HepG2 (cell line): ENCODE measurements around the gene RPL41. TPM values are rescaled to one million over a fixed set of nuclear protein-coding genes. Genes with fewer than 3 reads are reported as not detected.

Experiments
- ATF7 ChIP-seq, 2 experiments: fragments of 450-650 bp in 1 of 2; sonication (generic) in 1 of 2; formaldehyde crosslinking in 1 of 2; IDR thresholded peaks; 2 replicates each; pipeline versions ENCODE4 v1.4.0 to v1.6.1; 2016 to 2020; ENCODE audit warnings: antibody characterized with exemption in 1 of 2, mild to moderate bottlenecking in 1 of 2, missing genetic modification reagents in 1 of 2
- BCL6 ChIP-seq: IDR thresholded peaks from 2 replicates; pipeline ENCODE4 v1.6.1; 2016; ENCODE audit warnings: missing genetic modification reagents, missing compliant biosample characterization
- BHLHE40 ChIP-seq: IDR thresholded peaks from 2 replicates; pipeline ENCODE4 v1.6.1; 2011; ENCODE audit warnings: low read length, improper control_type of control experiment
- CCAR2 ChIP-seq: fragments of 200-400 bp; formaldehyde crosslinking; optimal IDR thresholded peaks from 2 replicates; pipeline ENCODE3; 2018; ENCODE audit warnings: low read depth, mild to moderate bottlenecking, low read length, moderate library complexity
- GABPB1 ChIP-seq: IDR thresholded peaks from 2 replicates; pipeline ENCODE4 v1.6.1; 2016; ENCODE audit warnings: mild to moderate bottlenecking, missing genetic modification reagents, moderate library complexity, missing compliant biosample characterization
- HCFC1 ChIP-seq: fragments of 150-350 bp; IDR thresholded peaks from 2 replicates; pipeline ENCODE4 v1.6.1; 2014; ENCODE audit warnings: low read depth, low read length
- HNRNPH1 ChIP-seq: fragments of 200-400 bp; formaldehyde crosslinking; optimal IDR thresholded peaks from 2 replicates; pipeline ENCODE3; 2017; ENCODE audit warnings: mild to moderate bottlenecking, low read depth, low read length
- HNRNPLL ChIP-seq: fragments of 200-400 bp; formaldehyde crosslinking; IDR thresholded peaks from 2 replicates; pipeline ENCODE4 v1.6.1; 2017; ENCODE audit warnings: mild to moderate bottlenecking, low read depth, low read length; ENCODE audit not compliant: poor library complexity, severe bottlenecking
- HOXA9 ChIP-seq: sonication (generic); formaldehyde crosslinking; IDR thresholded peaks from 2 replicates; pipeline ENCODE4 v1.8.1; 2022; ENCODE audit warnings: missing genetic modification reagents, mild to moderate bottlenecking, moderate library complexity, borderline replicate concordance
- KLF16 ChIP-seq, 2 experiments: sonication (generic) in 1 of 2; formaldehyde crosslinking in 1 of 2; IDR thresholded peaks; 2 replicates each; pipeline versions ENCODE4 v1.6.1 to v1.8.0; 2016 to 2023; ENCODE audit warnings: missing genetic modification reagents in 2 of 2, missing compliant biosample characterization in 1 of 2
- MZF1 ChIP-seq: sonication (generic); formaldehyde crosslinking; IDR thresholded peaks from 2 replicates; pipeline ENCODE4 v1.8.1; 2023; ENCODE audit warnings: mild to moderate bottlenecking, missing genetic modification reagents, borderline replicate concordance
- NFIC ChIP-seq: IDR thresholded peaks from 2 replicates; pipeline ENCODE4 v1.6.1; 2012; ENCODE audit warnings: mild to moderate bottlenecking, low read length, inconsistent platforms
- NR3C1 ChIP-seq: sonication (generic); formaldehyde crosslinking; IDR thresholded peaks from 2 replicates; pipeline ENCODE4 v1.4.0; 2020; ENCODE audit warnings: missing genetic modification reagents
- PCBP2 ChIP-seq: fragments of 200-400 bp; formaldehyde crosslinking; optimal IDR thresholded peaks from 2 replicates; pipeline ENCODE3; 2018; ENCODE audit warnings: low read length, low read depth; ENCODE audit not compliant: poor library complexity, severe bottlenecking
- POLR2G ChIP-seq: fragments of 200-400 bp; formaldehyde crosslinking; IDR thresholded peaks from 2 replicates; pipeline ENCODE4 v1.6.1; 2018; ENCODE audit warnings: mild to moderate bottlenecking, low read depth, low read length, moderate library complexity
- STAT5B ChIP-seq: sonication (generic); formaldehyde crosslinking; IDR thresholded peaks from 2 replicates; pipeline ENCODE4 v1.4.0; 2020; ENCODE audit warnings: missing genetic modification reagents
- TMF1 ChIP-seq: sonication (generic); formaldehyde crosslinking; IDR thresholded peaks from 2 replicates; pipeline ENCODE4 v1.8.1; 2022; ENCODE audit warnings: low read depth, missing genetic modification reagents
- TOPORS ChIP-seq: sonication (generic); formaldehyde crosslinking; IDR thresholded peaks from 2 replicates; pipeline ENCODE4 v1.8.0; 2023; ENCODE audit warnings: mild to moderate bottlenecking, missing genetic modification reagents
- ZFAT ChIP-seq: sonication (generic); formaldehyde crosslinking; conservative IDR thresholded peaks from 2 replicates; pipeline ENCODE4 v1.8.1; 2023; ENCODE audit warnings: missing genetic modification reagents, inconsistent platforms
- ZNF775 ChIP-seq: sonication (generic); formaldehyde crosslinking; IDR thresholded peaks from 2 replicates; pipeline ENCODE4 v1.4.0; 2020; ENCODE audit warnings: missing genetic modification reagents, mild to moderate bottlenecking, moderate library complexity, borderline replicate concordance
- ZNF878 ChIP-seq: sonication (generic); formaldehyde crosslinking; IDR thresholded peaks from 2 replicates; pipeline ENCODE4 v1.8.1; 2023; ENCODE audit warnings: mild to moderate bottlenecking, missing genetic modification reagents, moderate library complexity
- polyA plus RNA-seq, 8 experiments: library from polyadenylated mRNA; depleted of rRNA in 3 of 8; stranded (reverse) in 7 of 8; unstranded in 1 of 8; fragments of >200 nt; fragmentation: Illumina TruSeq in 4 of 8; extraction: Trizol in 4 of 8; gene quantifications; 2 replicates each; pipeline versions ENCODE4 v1.2.1 to v1.2.3, GENCODE V29; 2011 to 2016; ENCODE audit warnings: low read depth in 4 of 8, missing spikeins in 1 of 8, mixed read lengths in 1 of 8; ENCODE audit not compliant: insufficient read depth in 1 of 8
- total RNA-seq, 5 experiments: library from RNA; depleted of rRNA; stranded (reverse); fragments of >200 nt; fragmentation: Illumina TruSeq; extraction: Trizol; gene quantifications; 2 replicates each; pipeline ENCODE4 v1.2.3, GENCODE V29; 2016; ENCODE audit warnings: low read depth in 1 of 5
- TF ChIP-seq, protein P1 (sequence below): sonication (generic); formaldehyde crosslinking; IDR thresholded peaks from 2 replicates; pipeline ENCODE4 v1.5.1; 2020; ENCODE audit warnings: mild to moderate bottlenecking, missing genetic modification reagents, moderate library complexity
- TF ChIP-seq, protein P2 (sequence below): sonication (generic); formaldehyde crosslinking; IDR thresholded peaks from 2 replicates; pipeline ENCODE4 v1.5.1; 2020; ENCODE audit warnings: mild to moderate bottlenecking, missing genetic modification reagents, borderline replicate concordance
- TF ChIP-seq, protein P3 (sequence below): sonication (generic); formaldehyde crosslinking; IDR thresholded peaks from 2 replicates; pipeline ENCODE4 v1.5.0; 2020; ENCODE audit warnings: mild to moderate bottlenecking, low read depth, missing genetic modification reagents, borderline replicate concordance
- TF ChIP-seq, protein P4 (sequence below): sonication (generic); formaldehyde crosslinking; IDR thresholded peaks from 2 replicates; pipeline ENCODE4 v1.9.0; 2021; ENCODE audit warnings: missing genetic modification reagents, borderline replicate concordance

Gene RPL41
- total and polyA plus RNA-seq, 2 of the 13 experiments (the other 11 are each of a cell fraction or from before 2014, with no cell fraction given) = 4,012 to 7,670 TPM

GRCh38 chr12:56116267-56117081 lies at the start of gene RPL41 (continued):
- TF ChIP-seq ZFAT (CRISPR knock-in tag) = no peak
- TF ChIP-seq STAT5B (CRISPR knock-in tag) = 0 out of 2 replicates have a peak, but pooled peaks have one; percentile 74
- no peak for TF ChIP-seq NR3C1 (CRISPR knock-in tag)
- no peak; the same call in 1 of the 2 replicates for TF ChIP-seq HOXA9 (CRISPR knock-in tag)
- TF ChIP-seq, protein P1, sequence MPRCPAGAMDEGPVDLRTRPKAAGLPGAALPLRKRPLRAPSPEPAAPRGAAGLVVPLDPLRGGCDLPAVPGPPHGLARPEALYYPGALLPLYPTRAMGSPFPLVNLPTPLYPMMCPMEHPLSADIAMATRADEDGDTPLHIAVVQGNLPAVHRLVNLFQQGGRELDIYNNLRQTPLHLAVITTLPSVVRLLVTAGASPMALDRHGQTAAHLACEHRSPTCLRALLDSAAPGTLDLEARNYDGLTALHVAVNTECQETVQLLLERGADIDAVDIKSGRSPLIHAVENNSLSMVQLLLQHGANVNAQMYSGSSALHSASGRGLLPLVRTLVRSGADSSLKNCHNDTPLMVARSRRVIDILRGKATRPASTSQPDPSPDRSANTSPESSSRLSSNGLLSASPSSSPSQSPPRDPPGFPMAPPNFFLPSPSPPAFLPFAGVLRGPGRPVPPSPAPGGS = no peak
- TF ChIP-seq ATF7 (IDR thresholded peaks at IDR 0.05) = no peak
- TF ChIP-seq ATF7 (CRISPR knock-in tag; IDR thresholded peaks at IDR 0.05) = peak; percentile 71; the same call in 1 of the 2 replicates
- no peak for TF ChIP-seq HNRNPLL
- TF ChIP-seq, protein P2, sequence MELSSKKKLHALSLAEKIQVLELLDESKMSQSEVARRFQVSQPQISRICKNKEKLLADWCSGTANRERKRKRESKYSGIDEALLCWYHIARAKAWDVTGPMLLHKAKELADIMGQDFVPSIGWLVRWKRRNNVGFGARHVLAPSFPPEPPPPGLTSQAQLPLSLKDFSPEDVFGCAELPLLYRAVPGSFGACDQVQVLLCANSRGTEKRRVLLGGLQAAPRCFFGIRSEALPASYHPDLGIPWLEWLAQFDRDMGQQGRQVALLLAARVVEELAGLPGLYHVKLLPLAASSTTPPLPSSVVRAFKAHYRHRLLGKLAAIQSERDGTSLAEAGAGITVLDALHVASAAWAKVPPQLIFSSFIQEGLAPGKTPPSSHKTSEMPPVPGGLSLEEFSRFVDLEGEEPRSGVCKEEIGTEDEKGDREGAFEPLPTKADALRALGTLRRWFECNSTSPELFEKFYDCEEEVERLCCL (CRISPR knock-in tag) = no peak
- peak in 1 of 2 experiments; percentile 94; a peak in 2 of 4 replicates for TF ChIP-seq KLF16 (CRISPR knock-in tag; IDR thresholded peaks at IDR 0.05)
- TF ChIP-seq, protein P3, sequence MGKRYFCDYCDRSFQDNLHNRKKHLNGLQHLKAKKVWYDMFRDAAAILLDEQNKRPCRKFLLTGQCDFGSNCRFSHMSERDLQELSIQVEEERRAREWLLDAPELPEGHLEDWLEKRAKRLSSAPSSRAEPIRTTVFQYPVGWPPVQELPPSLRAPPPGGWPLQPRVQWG (CRISPR knock-in tag) = no peak
- peak; percentile 6; the same call in 1 of the 2 replicates for TF ChIP-seq ZNF878 (CRISPR knock-in tag)
- no peak for TF ChIP-seq PCBP2
- TF ChIP-seq BCL6 (CRISPR knock-in tag) = peak; percentile 40; the same call in 1 of the 2 replicates
- peak; percentile 94 for TF ChIP-seq GABPB1 (CRISPR knock-in tag)
- TF ChIP-seq POLR2G = peak; percentile 100
- no peak for TF ChIP-seq MZF1 (CRISPR knock-in tag)
- no peak for TF ChIP-seq BHLHE40
- TF ChIP-seq NFIC = peak; percentile 78
- TF ChIP-seq, protein P4, sequence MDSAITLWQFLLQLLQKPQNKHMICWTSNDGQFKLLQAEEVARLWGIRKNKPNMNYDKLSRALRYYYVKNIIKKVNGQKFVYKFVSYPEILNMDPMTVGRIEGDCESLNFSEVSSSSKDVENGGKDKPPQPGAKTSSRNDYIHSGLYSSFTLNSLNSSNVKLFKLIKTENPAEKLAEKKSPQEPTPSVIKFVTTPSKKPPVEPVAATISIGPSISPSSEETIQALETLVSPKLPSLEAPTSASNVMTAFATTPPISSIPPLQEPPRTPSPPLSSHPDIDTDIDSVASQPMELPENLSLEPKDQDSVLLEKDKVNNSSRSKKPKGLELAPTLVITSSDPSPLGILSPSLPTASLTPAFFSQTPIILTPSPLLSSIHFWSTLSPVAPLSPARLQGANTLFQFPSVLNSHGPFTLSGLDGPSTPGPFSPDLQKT (CRISPR knock-in tag) = no peak
- TF ChIP-seq HCFC1 = peak; percentile 68
- TF ChIP-seq CCAR2 = no peak
- TF ChIP-seq ZNF775 (CRISPR knock-in tag) = no peak; the same call in 1 of the 2 replicates
- TF ChIP-seq TOPORS (CRISPR knock-in tag) = 0 out of 2 replicates have a peak, but pooled peaks have one; percentile 43
- TF ChIP-seq HNRNPH1 = no peak
- TF ChIP-seq TMF1 (CRISPR knock-in tag) = peak; percentile 80; the same call in 1 of the 2 replicates
